Mesenchymal stem cell (in vitro differentiated cells and primary cell): ENCODE measurements around the gene C12orf75.

Experiments
- DNase-seq: peaks from one replicate; pipeline ENCODE4 v3.0.0-alpha.2; 2013
- H2AFZ ChIP-seq: one replicate; pipeline ENCODE4 v1.6.1; 2013; ENCODE audit warnings: low read depth, mild to moderate bottlenecking, control low read depth, inconsistent platforms, low read length, moderate library complexity
- H2AK5ac ChIP-seq: 2 replicates; pipeline ENCODE4 v1.6.1; 2013; ENCODE audit warnings: low read length, moderate library complexity, mild to moderate bottlenecking, inconsistent platforms; ENCODE audit not compliant: severe bottlenecking
- H2BK120ac ChIP-seq: one replicate; pipeline ENCODE4 v1.6.1; 2013; ENCODE audit warnings: low read depth, mild to moderate bottlenecking, inconsistent platforms, low read length, moderate library complexity
- H2BK12ac ChIP-seq, 2 experiments: one replicate each; pipeline ENCODE4 v1.6.1; 2013; ENCODE audit warnings: inconsistent platforms in 2 of 2, low read length in 2 of 2, mild to moderate bottlenecking in 2 of 2, moderate library complexity in 2 of 2, control low read depth in 1 of 2
- H2BK15ac ChIP-seq: one replicate; pipeline ENCODE4 v1.6.1; 2013; ENCODE audit warnings: mild to moderate bottlenecking, low read depth, inconsistent platforms; ENCODE audit not compliant: poor library complexity, severe bottlenecking
- H2BK5ac ChIP-seq: 2 replicates; pipeline ENCODE4 v1.6.1; 2013; ENCODE audit warnings: low read depth, mild to moderate bottlenecking, low read length, control low read depth, inconsistent platforms; ENCODE audit not compliant: poor library complexity, severe bottlenecking
- H3K14ac ChIP-seq, 2 experiments: one replicate each; pipeline ENCODE4 v1.6.1; 2013; ENCODE audit warnings: inconsistent platforms in 2 of 2, low read length in 2 of 2, control low read depth in 1 of 2, mild to moderate bottlenecking in 1 of 2, moderate library complexity in 1 of 2
- H3K18ac ChIP-seq, 2 experiments: one replicate each; pipeline ENCODE4 v1.6.1; 2013; ENCODE audit warnings: inconsistent platforms in 2 of 2, low read length in 2 of 2, control low read depth in 1 of 2, low read depth in 1 of 2, mild to moderate bottlenecking in 1 of 2
- H3K23ac ChIP-seq, 2 experiments: one replicate each; pipeline ENCODE4 v1.6.1; 2013; ENCODE audit warnings: inconsistent platforms in 2 of 2, low read length in 2 of 2, mild to moderate bottlenecking in 2 of 2, moderate library complexity in 2 of 2, control low read depth in 1 of 2
- H3K27ac ChIP-seq: 2 replicates; pipeline ENCODE4 v1.5.1; 2013; ENCODE audit warnings: mild to moderate bottlenecking, moderate library complexity, low read length, control low read depth, inconsistent platforms; ENCODE audit not compliant: poor library complexity, severe bottlenecking
- H3K27me3 ChIP-seq, 2 experiments: 2 replicates each; pipeline versions ENCODE4 v1.6.1 to v1.7.0; 2013; ENCODE audit warnings: low read length in 2 of 2, mild to moderate bottlenecking in 2 of 2, moderate library complexity in 2 of 2, control low read depth in 1 of 2, inconsistent platforms in 1 of 2; ENCODE audit not compliant: control insufficient read depth in 1 of 2, insufficient read depth in 1 of 2
- H3K36me3 ChIP-seq, 2 experiments: 2 replicates each; pipeline versions ENCODE4 v1.6.1 to v1.7.0; 2013; ENCODE audit warnings: low read length in 2 of 2, control low read depth in 1 of 2, inconsistent platforms in 1 of 2, low read depth in 1 of 2, mild to moderate bottlenecking in 1 of 2; ENCODE audit not compliant: insufficient read depth in 2 of 2, control insufficient read depth in 1 of 2
- H3K4ac ChIP-seq, 2 experiments: one replicate each; pipeline ENCODE4 v1.6.1; 2013; ENCODE audit warnings: inconsistent platforms in 2 of 2, low read length in 2 of 2, mild to moderate bottlenecking in 2 of 2, moderate library complexity in 2 of 2, control low read depth in 1 of 2, low read depth in 1 of 2
- H3K4me1 ChIP-seq: 2 replicates; pipeline ENCODE4 v1.6.1; 2013; ENCODE audit warnings: low read depth, low read length, control low read depth; ENCODE audit not compliant: control insufficient read depth, insufficient read depth
- H3K4me2 ChIP-seq: 2 replicates; pipeline ENCODE4 v1.6.1; 2013; ENCODE audit warnings: low read length, mild to moderate bottlenecking, inconsistent platforms; ENCODE audit not compliant: poor library complexity, severe bottlenecking
- H3K4me3 ChIP-seq, 2 experiments: 2 replicates each; pipeline versions ENCODE4 v1.5.1 to v1.7.0; 2013; ENCODE audit warnings: low read length in 2 of 2, mild to moderate bottlenecking in 2 of 2, control low read depth in 1 of 2, low read depth in 1 of 2; ENCODE audit not compliant: insufficient read depth in 1 of 2
- H3K79me1 ChIP-seq: replicated peaks from 2 replicates; pipeline ENCODE4 v1.6.1; 2013; ENCODE audit warnings: mild to moderate bottlenecking, control low read depth, low read length, inconsistent platforms; ENCODE audit not compliant: poor library complexity, severe bottlenecking
- H3K9ac ChIP-seq: 2 replicates; pipeline ENCODE4 v1.7.0; 2013; ENCODE audit warnings: mild to moderate bottlenecking, low read length, moderate library complexity
- H3K9me3 ChIP-seq: 2 replicates; pipeline ENCODE4 v1.7.0; 2013; ENCODE audit warnings: mild to moderate bottlenecking, low read length; ENCODE audit not compliant: control insufficient read depth
- H4K8ac ChIP-seq: one replicate; pipeline ENCODE4 v1.6.1; 2013; ENCODE audit warnings: inconsistent platforms, mild to moderate bottlenecking, low read length, moderate library complexity
- H4K91ac ChIP-seq: one replicate; pipeline ENCODE4 v1.6.1; 2013; ENCODE audit warnings: mild to moderate bottlenecking, low read length, inconsistent platforms
- WGBS: methylation state at CpG from one replicate; pipeline ENCODE4 v1.1.7; 2013; ENCODE audit warnings: mixed read lengths; 5-methylcytosine and 5-hydroxymethylcytosine counted together

The C12orf75 gene

GRCh38 chr12:105374303-105374702 is 43.8 kb downstream of the C12orf75 start:
- Histone ChIP-seq H3K23ac (no peak overlapping the region), H2AK5ac (no peak overlapping the region), H2BK15ac (no peak overlapping the region), H3K27me3 (no peaks in the 10 kb centered on the region), H3K4me1 (no peaks in the 10 kb centered on the region), H2BK12ac (no peak overlapping the region), H3K4me3 (no peak overlapping the region), H2AFZ (no peak overlapping the region), H3K36me3 (peaks cover 16 to 30% of the 10 kb centered on the region in 2 experiments), H2BK120ac (no peak overlapping the region), H3K4ac (no peak overlapping the region), H2BK5ac (no peak overlapping the region), H4K91ac (no peak overlapping the region), H3K9me3 (no peaks in the 10 kb centered on the region), H3K9ac (no peak overlapping the region), H3K18ac (no peak overlapping the region), H3K4me2 (no peak overlapping the region), H3K14ac (no peak overlapping the region), H4K8ac (no peak overlapping the region), H3K27ac (no peak overlapping the region), H3K79me1 (peaks cover 18% of the 10 kb centered on the region)
- no CpG with 5 or more reads among the region's 1 CpG for WGBS
- no peak for DNase-seq

- H2BK5ac ChIP-seq: no peak overlapping the region
- no peak overlapping the region for H3K9ac ChIP-seq
- no peak overlapping the region for H2AFZ ChIP-seq
- no peak for DNase-seq
- H3K18ac ChIP-seq: no peak overlapping the region
- H3K4me1 ChIP-seq: no peaks in the 10 kb centered on the region
- no peak overlapping the region for H3K4me2 ChIP-seq
- H4K8ac ChIP-seq: no peak overlapping the region
- H3K27ac ChIP-seq: no peak overlapping the region
- 96% methylated on average over 4 of the region's 4 CpGs for WGBS
- H4K91ac ChIP-seq: no peak overlapping the region
- no peak overlapping the region for H2BK120ac ChIP-seq
- H3K9me3 ChIP-seq: no peaks in the 10 kb centered on the region
- H3K4ac ChIP-seq: no peak overlapping the region
- H3K14ac ChIP-seq: no peak overlapping the region
- H3K23ac ChIP-seq: no peak overlapping the region
- no peak overlapping the region for H3K4me3 ChIP-seq
- H3K79me1 ChIP-seq: peaks cover 15% of the 10 kb centered on the region
- no peak overlapping the region for H2BK12ac ChIP-seq
- peaks cover 14 to 17% of the 10 kb centered on the region in 2 experiments for H3K36me3 ChIP-seq
- no peaks in the 10 kb centered on the region for H3K27me3 ChIP-seq
- H2BK15ac ChIP-seq: no peak overlapping the region
- no peak overlapping the region for H2AK5ac ChIP-seq
Observed at GRCh38 chr12:105377077-105377476, 46.6 kb downstream of the C12orf75 start.

- H3K27me3 ChIP-seq: no peaks in the 10 kb centered on the region
- no peak overlapping the region for H2BK5ac ChIP-seq
- H3K79me1 ChIP-seq: peaks cover 15% of the 10 kb centered on the region
- no peak overlapping the region for H3K18ac ChIP-seq
- no peak overlapping the region for H3K14ac ChIP-seq
- peaks cover 4% of the 10 kb centered on the region for H3K4me1 ChIP-seq
- H2BK15ac ChIP-seq: no peak overlapping the region
- no peak overlapping the region for H2AK5ac ChIP-seq
- no peak overlapping the region for H2BK12ac ChIP-seq
- H3K4ac ChIP-seq: no peak overlapping the region
- no peaks in the 10 kb centered on the region for H3K9me3 ChIP-seq
- no peak overlapping the region for H3K4me2 ChIP-seq
- H4K91ac ChIP-seq: no peak overlapping the region
- H3K4me3 ChIP-seq: no peak overlapping the region
- no peak overlapping the region for H3K9ac ChIP-seq
- H3K36me3 ChIP-seq: peaks cover 0 to 14% of the 10 kb centered on the region in 2 experiments
- H4K8ac ChIP-seq: no peak overlapping the region
- no peak overlapping the region for H3K27ac ChIP-seq
- H2AFZ ChIP-seq: no peak overlapping the region
- no peak overlapping the region for H2BK120ac ChIP-seq
- peak; percentile 13 for DNase-seq
- no peak overlapping the region for H3K23ac ChIP-seq
- WGBS: 86% methylated on average over 7 of the region's 7 CpGs
Observed at GRCh38 chr12:105378911-105379310, 48.4 kb downstream of the C12orf75 start.

GRCh38 chr12:105382771-105383622 is 52.5 kb downstream of the C12orf75 start:
- Histone ChIP-seq H3K18ac (no peak overlapping the region), H3K9ac (peak overlapping the region; percentile 91), H2BK120ac (no peak overlapping the region), H3K14ac (no peak overlapping the region), H2BK15ac (peak overlapping the region; percentile 18), H3K4ac (peak overlapping the region in 1 of 2 experiments; percentile 51), H3K9me3 (no peaks in the 10 kb centered on the region), H2BK12ac (peak overlapping the region in 1 of 2 experiments; percentile 25), H3K4me2 (peak overlapping the region; percentile 37), H3K23ac (no peak overlapping the region), H3K79me1 (peaks cover 4% of the 10 kb centered on the region), H2AFZ (no peak overlapping the region), H2BK5ac (no peak overlapping the region), H2AK5ac (peak overlapping the region; percentile 22), H4K91ac (no peak overlapping the region), H4K8ac (peak overlapping the region; percentile 77), H3K27ac (peak overlapping the region; percentile 58), H3K36me3 (peaks cover 0 to 15% of the 10 kb centered on the region in 2 experiments), H3K4me3 (peak overlapping the region in 1 of 2 experiments; percentile 78), H3K27me3 (no peaks in the 10 kb centered on the region), H3K4me1 (peaks cover 7% of the 10 kb centered on the region)
- DNase-seq: peak; percentile 73
- 23% methylated on average over 15 of the region's 18 CpGs for WGBS
